Measurements from ENCODE around the gene TMEM50B.
A peak's percentile ranks its signal among the peaks of the same experiment; 100 is the strongest.

TMEM50B gene

DNA sequence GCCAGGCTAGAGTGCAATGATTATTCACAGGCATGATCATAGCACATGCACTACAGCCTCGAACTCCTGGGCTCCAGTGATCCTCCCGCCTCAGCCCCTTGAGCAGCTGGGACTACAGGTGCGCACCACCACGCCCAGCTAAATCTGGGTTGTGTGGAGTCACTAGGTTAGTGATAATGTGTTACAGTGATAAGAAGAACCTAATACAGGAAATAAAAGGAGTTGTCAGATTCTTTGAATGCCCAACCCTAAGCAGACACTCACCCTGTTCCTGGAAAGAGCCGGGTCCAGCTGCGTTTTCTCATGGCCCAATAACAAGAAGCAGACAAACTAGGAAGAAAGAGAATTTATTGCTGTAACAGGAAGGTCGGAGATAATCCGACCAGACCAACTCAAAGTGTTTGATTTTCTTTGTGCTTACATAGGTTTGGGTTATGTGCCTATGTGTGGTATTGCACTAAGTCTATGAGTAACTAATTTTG lies 67.8 kb downstream of the TMEM50B start:
- in situ Hi-C loops (cut with MboI; ENCODE audit: low sequenced_read_pairs, unreplicated experiment) = no loop called here
- TF ChIP-seq, protein P1, sequence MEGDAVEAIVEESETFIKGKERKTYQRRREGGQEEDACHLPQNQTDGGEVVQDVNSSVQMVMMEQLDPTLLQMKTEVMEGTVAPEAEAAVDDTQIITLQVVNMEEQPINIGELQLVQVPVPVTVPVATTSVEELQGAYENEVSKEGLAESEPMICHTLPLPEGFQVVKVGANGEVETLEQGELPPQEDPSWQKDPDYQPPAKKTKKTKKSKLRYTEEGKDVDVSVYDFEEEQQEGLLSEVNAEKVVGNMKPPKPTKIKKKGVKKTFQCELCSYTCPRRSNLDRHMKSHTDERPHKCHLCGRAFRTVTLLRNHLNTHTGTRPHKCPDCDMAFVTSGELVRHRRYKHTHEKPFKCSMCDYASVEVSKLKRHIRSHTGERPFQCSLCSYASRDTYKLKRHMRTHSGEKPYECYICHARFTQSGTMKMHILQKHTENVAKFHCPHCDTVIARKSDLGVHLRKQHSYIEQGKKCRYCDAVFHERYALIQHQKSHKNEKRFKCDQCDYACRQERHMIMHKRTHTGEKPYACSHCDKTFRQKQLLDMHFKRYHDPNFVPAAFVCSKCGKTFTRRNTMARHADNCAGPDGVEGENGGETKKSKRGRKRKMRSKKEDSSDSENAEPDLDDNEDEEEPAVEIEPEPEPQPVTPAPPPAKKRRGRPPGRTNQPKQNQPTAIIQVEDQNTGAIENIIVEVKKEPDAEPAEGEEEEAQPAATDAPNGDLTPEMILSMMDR (IDR thresholded peaks at IDR 0.05; ENCODE audit: borderline replicate concordance, control extremely low read depth, extremely low read depth, insufficient read depth, missing control alignments) = no peak
- no peak for DNase-seq (ENCODE audit: low spot score)

DNA sequence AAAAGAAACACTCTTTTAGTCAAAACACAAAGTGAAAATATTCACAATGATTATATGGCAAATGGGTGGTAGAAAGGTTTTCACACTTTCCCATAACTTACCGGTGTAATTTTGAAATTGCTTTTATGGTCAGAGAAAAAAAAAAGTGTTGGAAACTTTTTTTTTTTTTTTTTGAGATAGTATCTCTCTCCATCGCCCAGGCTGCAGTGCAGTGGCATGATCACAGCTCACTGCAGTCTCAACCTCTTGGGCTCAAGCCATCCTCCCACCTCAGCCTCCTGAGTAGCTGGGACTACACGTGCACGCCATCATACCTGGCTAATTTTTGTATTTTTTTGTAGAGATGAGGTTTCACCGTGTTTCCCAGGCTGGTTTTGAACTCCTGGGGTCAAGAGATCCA lies 73.3 kb downstream of the TMEM50B start:
- no peak for DNase-seq (ENCODE audit: low spot score)
- in situ Hi-C loops (cut with MboI; ENCODE audit: low sequenced_read_pairs, unreplicated experiment) = no loop called here
- TF ChIP-seq, protein P1 (IDR thresholded peaks at IDR 0.05; ENCODE audit: borderline replicate concordance, control extremely low read depth, extremely low read depth, insufficient read depth, missing control alignments) = no peak

DNA sequence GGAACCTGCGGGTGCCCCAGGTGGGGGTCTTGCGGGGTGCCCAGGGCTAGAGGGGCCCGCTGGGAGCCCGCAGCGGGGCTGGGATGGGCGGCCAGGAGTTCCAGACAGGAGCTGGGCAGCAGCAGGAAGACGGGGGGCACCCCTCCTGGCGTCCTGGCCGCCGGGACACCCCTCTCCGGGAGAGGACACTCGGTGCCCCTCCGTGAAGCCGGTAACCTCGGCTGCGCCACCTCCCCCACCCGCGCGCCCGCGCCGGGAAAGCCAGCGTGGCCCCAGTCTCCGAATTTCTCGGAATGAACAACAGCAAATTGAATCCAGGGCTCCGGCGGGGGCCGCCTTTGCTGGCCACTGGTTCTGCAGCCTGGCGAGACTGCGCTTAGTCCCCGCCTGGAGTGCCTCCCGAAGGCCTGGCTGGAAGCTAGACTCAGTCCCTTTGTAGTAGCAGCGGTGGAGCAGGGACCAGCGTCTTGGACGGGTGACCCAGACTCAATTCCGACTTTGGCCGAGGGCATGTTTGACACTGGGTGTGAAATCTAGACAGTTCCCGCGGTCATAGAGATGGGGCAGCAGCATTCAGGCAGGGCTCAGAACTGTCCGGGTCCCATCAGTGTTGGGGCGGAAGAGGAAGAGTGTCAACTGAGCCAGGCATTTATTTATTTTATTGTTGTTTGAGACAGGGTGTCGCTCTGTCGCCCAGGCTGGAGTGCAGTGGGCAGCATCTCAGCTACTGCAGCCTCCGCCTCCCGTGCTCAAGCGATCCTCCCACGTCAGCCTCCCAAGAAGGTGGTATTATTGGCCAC lies 75.8 kb downstream of the TMEM50B start:
- peak; percentile 52 for DNase-seq (ENCODE audit: low spot score)

DNA sequence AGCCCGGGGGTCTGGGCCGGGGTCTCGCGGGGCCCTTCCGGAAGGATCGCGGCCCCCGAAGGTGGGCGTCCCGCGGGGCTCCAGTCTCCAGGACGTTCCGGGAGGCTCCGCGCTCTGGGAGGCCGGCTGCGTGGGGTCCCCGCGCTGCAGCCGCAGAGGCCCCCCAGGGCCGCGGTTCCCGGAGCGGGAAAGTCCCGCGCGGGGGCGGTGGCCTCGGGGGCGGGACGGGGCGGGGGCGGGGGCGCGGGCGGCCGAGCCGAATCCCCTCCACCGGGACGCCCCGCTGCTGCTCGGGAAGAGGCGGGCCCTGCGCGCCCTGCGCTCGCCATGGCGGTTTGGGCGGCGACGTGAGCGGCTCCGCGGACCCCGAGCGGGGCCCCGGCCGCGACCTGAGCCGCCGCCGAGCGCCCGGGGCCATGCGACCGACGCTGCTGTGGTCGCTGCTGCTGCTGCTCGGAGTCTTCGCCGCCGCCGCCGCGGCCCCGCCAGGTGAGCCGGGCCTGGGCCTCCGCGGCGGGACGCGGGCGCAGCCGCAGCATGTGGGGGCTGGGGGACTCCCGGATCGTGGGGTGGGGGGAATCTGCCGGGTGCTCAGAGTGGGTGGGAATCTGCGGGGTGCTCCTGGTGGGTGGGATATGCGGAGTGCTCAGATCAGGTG lies 76.5 kb downstream of the TMEM50B start, which contains the start of gene IFNGR2:
TSS of gene IFNGR2 (plus strand) at position 286 of the 658 bp plus-strand sequence. CDS start at position 417, 131 bp downstream.
- TF ChIP-seq, protein P1 (IDR thresholded peaks at IDR 0.05; ENCODE audit: borderline replicate concordance, control extremely low read depth, extremely low read depth, insufficient read depth, missing control alignments) = no peak
- peak; percentile 83 for DNase-seq (ENCODE audit: low spot score)
- in situ Hi-C loops (cut with MboI; ENCODE audit: low sequenced_read_pairs, unreplicated experiment) = no loop called here

More for the DNA sequence above, 75.8 kb downstream of the TMEM50B start:
- TF ChIP-seq, protein P1 (IDR thresholded peaks at IDR 0.05; ENCODE audit: borderline replicate concordance, control extremely low read depth, extremely low read depth, insufficient read depth, missing control alignments) = no peak
- in situ Hi-C loops (cut with MboI; ENCODE audit: low sequenced_read_pairs, unreplicated experiment) = no loop called here

DNA sequence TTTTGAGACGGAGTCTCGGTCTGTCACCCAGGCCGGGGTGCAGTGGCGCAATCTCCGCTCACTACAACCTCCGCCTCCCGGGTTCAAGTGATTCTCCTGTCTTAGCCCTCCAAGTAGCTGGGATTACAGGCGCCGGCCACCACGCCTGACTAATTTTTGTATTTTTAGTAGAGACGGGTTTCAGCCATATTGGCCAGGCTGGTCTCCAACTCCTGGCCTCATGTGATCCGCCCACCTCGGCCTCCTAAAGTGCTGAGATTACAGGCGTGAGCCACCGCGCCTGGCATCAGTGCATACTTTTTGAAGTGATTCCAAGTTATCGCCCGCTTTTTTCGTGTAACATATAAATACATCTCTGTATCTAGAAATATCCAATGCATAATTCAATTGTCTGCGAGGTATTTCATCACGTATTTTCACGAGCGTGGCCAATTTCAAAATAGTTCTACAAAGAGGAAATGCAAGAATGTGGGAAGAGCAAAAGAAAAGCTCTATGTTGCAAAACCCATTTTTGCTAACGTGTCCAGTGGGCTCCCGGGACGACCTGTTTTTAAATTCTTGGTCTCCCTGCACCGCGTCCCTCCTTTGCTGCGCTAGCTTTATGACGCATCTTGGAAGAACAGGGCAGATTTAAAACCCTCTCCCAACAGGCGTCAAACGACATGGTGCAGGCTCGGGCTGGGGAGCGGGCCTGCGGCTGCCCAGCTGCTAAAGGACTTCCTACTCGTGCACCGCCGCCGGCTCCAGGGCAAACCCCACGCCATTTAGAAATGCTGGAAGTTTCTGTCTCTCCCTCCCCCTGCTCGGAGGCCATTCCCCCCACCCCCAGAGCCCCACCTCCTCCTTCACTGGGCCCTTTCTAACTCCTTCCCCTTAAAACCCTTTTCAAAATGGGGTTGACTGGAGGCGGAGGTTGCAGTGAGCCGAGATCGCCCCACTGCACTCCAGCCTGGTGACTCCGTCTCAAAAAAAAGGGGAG lies 77.5 kb downstream of the TMEM50B start:
- in situ Hi-C loops (cut with MboI; ENCODE audit: low sequenced_read_pairs, unreplicated experiment) = no loop called here
- TF ChIP-seq, protein P1 (IDR thresholded peaks at IDR 0.05; ENCODE audit: borderline replicate concordance, control extremely low read depth, extremely low read depth, insufficient read depth, missing control alignments) = no peak
- peak; percentile 70 for DNase-seq (ENCODE audit: low spot score)

DNA sequence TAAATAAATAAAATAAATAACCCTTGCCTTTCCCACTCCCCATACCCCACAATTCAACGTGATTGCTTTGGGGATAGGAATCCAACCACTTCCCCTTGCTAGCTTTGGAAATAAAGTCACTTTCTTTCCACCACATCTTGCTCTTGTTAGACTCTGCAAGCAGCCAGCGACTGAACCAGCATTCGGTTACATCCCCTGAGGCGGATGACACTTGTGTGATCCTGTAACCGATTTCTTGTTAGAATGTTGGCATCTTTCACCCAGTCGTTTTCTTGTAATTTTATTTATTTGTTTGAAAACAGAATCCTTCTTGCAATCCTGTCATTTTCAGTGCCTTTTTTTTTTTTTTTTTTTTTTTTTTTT lies 78.2 kb downstream of the TMEM50B start:
- in situ Hi-C loops (cut with MboI; ENCODE audit: low sequenced_read_pairs, unreplicated experiment) = no loop called here
- DNase-seq (ENCODE audit: low spot score) = no peak
- TF ChIP-seq, protein P1 (IDR thresholded peaks at IDR 0.05; ENCODE audit: borderline replicate concordance, control extremely low read depth, extremely low read depth, insufficient read depth, missing control alignments) = no peak

All from GM13976 (cell line).